CD14-positive monocyte (primary cell): ENCODE data around the gene ADAM22. TPM values are rescaled to one million over a fixed set of nuclear protein-coding genes. Genes with fewer than 3 reads are reported as not detected.

Source experiments
- DNase-seq, 3 donors: peaks; one replicate each; pipeline ENCODE4 v3.0.0-alpha.2; 2011 to 2022
- H2AFZ ChIP-seq: 2 replicates; pipeline ENCODE4 v1.6.0; 2012; ENCODE audit warnings: mild to moderate bottlenecking, low read depth, low read length, inconsistent platforms; ENCODE audit not compliant: insufficient read depth, poor library complexity, severe bottlenecking
- H3K27ac ChIP-seq, 2 donors: 1 replicate in 1 of 2; 2 replicates in 1 of 2; pipeline ENCODE4 v1.5.1; 2012 to 2013; ENCODE audit warnings: low read length in 2 of 2, control low read depth in 1 of 2, inconsistent platforms in 1 of 2, low read depth in 1 of 2, mild to moderate bottlenecking in 1 of 2
- H3K27me3 ChIP-seq, 2 donors: one replicate each; pipeline versions ENCODE4 v1.6.0 to v1.6.1; 2011 to 2013; ENCODE audit warnings: low read length in 2 of 2; ENCODE audit not compliant: control insufficient read depth in 2 of 2, insufficient read depth in 2 of 2
- H3K36me3 ChIP-seq, 2 donors: replicated peaks in 1 of 2; 1 replicate in 1 of 2; 2 replicates in 1 of 2; pipeline versions ENCODE4 v1.5.1 to v1.6.1; 2012 to 2013; ENCODE audit warnings: low read length in 2 of 2, control low read depth in 1 of 2, inconsistent platforms in 1 of 2, mild to moderate bottlenecking in 1 of 2; ENCODE audit not compliant: insufficient read depth in 2 of 2, control insufficient read depth in 1 of 2
- H3K4me1 ChIP-seq, 2 donors: 1 replicate in 1 of 2; 2 replicates in 1 of 2; pipeline versions ENCODE4 v1.5.1 to v1.6.1; 2012 to 2013; ENCODE audit warnings: low read length in 2 of 2, control low read depth in 1 of 2, inconsistent platforms in 1 of 2, mild to moderate bottlenecking in 1 of 2, moderate library complexity in 1 of 2; ENCODE audit not compliant: insufficient read depth in 2 of 2, control insufficient read depth in 1 of 2
- H3K4me2 ChIP-seq: replicated peaks from 2 replicates; pipeline ENCODE3; 2012; ENCODE audit warnings: low read length, moderate library complexity, mild to moderate bottlenecking; ENCODE audit not compliant: poor library complexity, severe bottlenecking; ENCODE audit errors: extremely low read depth
- H3K4me3 ChIP-seq, 3 experiments: fragments of 200-600 bp in 1 of 3; sonication (generic) in 1 of 3; replicated peaks in 1 of 3; 1 replicate in 2 of 3; 2 replicates in 1 of 3; pipeline ENCODE4 v1.5.1; 2011 to 2013; ENCODE audit warnings: low read length in 3 of 3, mild to moderate bottlenecking in 3 of 3, control low read depth in 2 of 3, low read depth in 2 of 3, inconsistent platforms in 1 of 3, moderate library complexity in 1 of 3
- H3K79me2 ChIP-seq: 2 replicates; pipeline ENCODE4 v1.6.0; 2012; ENCODE audit warnings: mild to moderate bottlenecking, control low read depth, inconsistent platforms, low read length, moderate library complexity; ENCODE audit not compliant: insufficient read depth
- H3K9ac ChIP-seq: 2 replicates; pipeline ENCODE4 v1.6.0; 2017; ENCODE audit warnings: low read length, mild to moderate bottlenecking; ENCODE audit not compliant: insufficient read depth, poor library complexity, severe bottlenecking
- H3K9me3 ChIP-seq, 2 donors: replicated peaks in 1 of 2; 1 replicate in 1 of 2; 2 replicates in 1 of 2; pipeline versions ENCODE4 v1.5.1 to v1.6.1; 2012 to 2013; ENCODE audit warnings: low read length in 2 of 2, control low read depth in 1 of 2; ENCODE audit not compliant: control insufficient read depth in 1 of 2, insufficient read depth in 1 of 2
- H4K20me1 ChIP-seq: 2 replicates; pipeline ENCODE4 v1.6.0; 2012; ENCODE audit warnings: mild to moderate bottlenecking, low read length, control low read depth, moderate library complexity; ENCODE audit not compliant: insufficient read depth
- H3K27ac Mint-ChIP-seq, 7 donors: one replicate each; pipeline ENCODE4 v1.8.0; 2020; ENCODE audit warnings: mild to moderate bottlenecking in 7 of 7, mixed read lengths in 7 of 7, moderate library complexity in 6 of 7, inconsistent platforms in 2 of 7
- H3K27me3 Mint-ChIP-seq, 3 donors: one replicate each; pipeline ENCODE4 v1.8.0; 2021 to 2022; ENCODE audit warnings: low read depth in 3 of 3, mild to moderate bottlenecking in 3 of 3, mixed read lengths in 3 of 3, moderate library complexity in 3 of 3, inconsistent platforms in 1 of 3
- H3K36me3 Mint-ChIP-seq, 2 donors: one replicate each; pipeline ENCODE4 v1.8.0; 2020; ENCODE audit warnings: mixed read lengths in 2 of 2, inconsistent platforms in 1 of 2, mild to moderate bottlenecking in 1 of 2
- H3K4me1 Mint-ChIP-seq: one replicate; pipeline ENCODE4 v1.8.0; 2020; ENCODE audit warnings: mild to moderate bottlenecking, mixed read lengths
- H3K4me3 Mint-ChIP-seq, 2 donors: one replicate each; pipeline ENCODE4 v1.8.0; 2020; ENCODE audit warnings: mild to moderate bottlenecking in 2 of 2, mixed read lengths in 2 of 2, moderate library complexity in 1 of 2
- H3K9me3 Mint-ChIP-seq, 7 donors: one replicate each; pipeline ENCODE4 v1.8.0; 2020 to 2022; ENCODE audit warnings: mixed read lengths in 7 of 7, mild to moderate bottlenecking in 6 of 7, moderate library complexity in 6 of 7, inconsistent platforms in 2 of 7
- WGBS: methylation state at CpG from one replicate; pipeline ENCODE4 v1.1.5; 2013; ENCODE audit warnings: missing lambda C conversion rate; ENCODE audit not compliant: insufficient coverage; 5-methylcytosine and 5-hydroxymethylcytosine counted together
- intact Hi-C, 2 donors: fragments of 100-400 bp; cut with micrococcal nuclease; formaldehyde crosslinking; loops; one replicate each; pipeline versions ENCODE4 v1.15.0 to v1.15.1; 2023
- polyA plus RNA-seq, 3 donors: library from polyadenylated mRNA; depleted of rRNA in 1 of 3; unstranded in 2 of 3; stranded (reverse) in 1 of 3; fragments of 300-500 nt in 2 of 3; fragments of >200 nt in 1 of 3; fragmentation: Illumina TruSeq in 2 of 3; gene quantifications; 1 replicate in 2 of 3; 2 replicates in 1 of 3; pipeline ENCODE4 v1.2.3, GENCODE V29; 2012 to 2021
- TF ChIP-seq, protein P1 (sequence below): fragments of 200-600 bp; IDR thresholded peaks from one replicate; pipeline ENCODE4 v1.8.0; 2022; ENCODE audit warnings: antibody characterized with exemption, mild to moderate bottlenecking

The ADAM22 gene
- polyA plus RNA-seq, 3 donors: 0.01 to 0.17 TPM; not detected in 1

DNA sequence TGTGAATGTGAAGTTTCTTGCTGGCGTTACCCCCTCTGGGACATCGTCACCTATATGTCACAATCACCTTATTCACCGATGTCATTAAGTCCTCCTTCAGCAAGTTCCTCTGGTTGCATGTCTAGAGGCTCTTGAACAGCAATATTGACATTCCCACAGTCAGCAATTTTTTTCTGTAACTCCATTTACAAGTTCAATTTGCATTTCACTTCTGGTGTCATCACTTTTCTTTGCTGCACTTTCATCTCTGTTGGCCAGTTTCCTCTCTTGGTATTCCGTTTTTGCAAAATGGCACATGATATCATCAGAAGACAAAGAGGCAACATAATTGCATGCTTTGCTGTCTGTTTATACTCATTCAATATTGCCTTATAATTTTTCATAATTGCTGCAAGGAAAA, 216.0 kb downstream of the ADAM22 start:
- no peaks in the 10 kb centered on the region for H3K27me3 ChIP-seq
- no peak overlapping the region for H2AFZ ChIP-seq
- peaks cover 6% of the 10 kb centered on the region for H3K4me1 Mint-ChIP-seq
- H4K20me1 ChIP-seq: no peaks in the 10 kb centered on the region
- H3K4me2 ChIP-seq: no peak overlapping the region
- no peak for DNase-seq
- no peaks in the 10 kb centered on the region for H3K79me2 ChIP-seq
- intact Hi-C loops: no loop called here
- WGBS: 97% methylated on average over 3 of the region's 4 CpGs
- no peaks in the 10 kb centered on the region for H3K4me1 ChIP-seq
- no peak overlapping the region for H3K4me3 Mint-ChIP-seq
- H3K36me3 Mint-ChIP-seq: no peaks in the 10 kb centered on the region
- H3K27ac ChIP-seq: no peak overlapping the region
- no peak overlapping the region for H3K9ac ChIP-seq
- peaks cover 0 to under 1% (median 0%) of the 10 kb centered on the region in 7 donors for H3K9me3 Mint-ChIP-seq
- H3K27ac Mint-ChIP-seq: no peak overlapping the region
- no peaks in the 10 kb centered on the region for H3K36me3 ChIP-seq
- no peak overlapping the region for H3K4me3 ChIP-seq
- no peaks in the 10 kb centered on the region for H3K9me3 ChIP-seq
- peaks cover 0 to under 1% (median 0%) of the 10 kb centered on the region in 3 donors for H3K27me3 Mint-ChIP-seq
- TF ChIP-seq, protein P1, sequence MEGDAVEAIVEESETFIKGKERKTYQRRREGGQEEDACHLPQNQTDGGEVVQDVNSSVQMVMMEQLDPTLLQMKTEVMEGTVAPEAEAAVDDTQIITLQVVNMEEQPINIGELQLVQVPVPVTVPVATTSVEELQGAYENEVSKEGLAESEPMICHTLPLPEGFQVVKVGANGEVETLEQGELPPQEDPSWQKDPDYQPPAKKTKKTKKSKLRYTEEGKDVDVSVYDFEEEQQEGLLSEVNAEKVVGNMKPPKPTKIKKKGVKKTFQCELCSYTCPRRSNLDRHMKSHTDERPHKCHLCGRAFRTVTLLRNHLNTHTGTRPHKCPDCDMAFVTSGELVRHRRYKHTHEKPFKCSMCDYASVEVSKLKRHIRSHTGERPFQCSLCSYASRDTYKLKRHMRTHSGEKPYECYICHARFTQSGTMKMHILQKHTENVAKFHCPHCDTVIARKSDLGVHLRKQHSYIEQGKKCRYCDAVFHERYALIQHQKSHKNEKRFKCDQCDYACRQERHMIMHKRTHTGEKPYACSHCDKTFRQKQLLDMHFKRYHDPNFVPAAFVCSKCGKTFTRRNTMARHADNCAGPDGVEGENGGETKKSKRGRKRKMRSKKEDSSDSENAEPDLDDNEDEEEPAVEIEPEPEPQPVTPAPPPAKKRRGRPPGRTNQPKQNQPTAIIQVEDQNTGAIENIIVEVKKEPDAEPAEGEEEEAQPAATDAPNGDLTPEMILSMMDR: no peak

DNA sequence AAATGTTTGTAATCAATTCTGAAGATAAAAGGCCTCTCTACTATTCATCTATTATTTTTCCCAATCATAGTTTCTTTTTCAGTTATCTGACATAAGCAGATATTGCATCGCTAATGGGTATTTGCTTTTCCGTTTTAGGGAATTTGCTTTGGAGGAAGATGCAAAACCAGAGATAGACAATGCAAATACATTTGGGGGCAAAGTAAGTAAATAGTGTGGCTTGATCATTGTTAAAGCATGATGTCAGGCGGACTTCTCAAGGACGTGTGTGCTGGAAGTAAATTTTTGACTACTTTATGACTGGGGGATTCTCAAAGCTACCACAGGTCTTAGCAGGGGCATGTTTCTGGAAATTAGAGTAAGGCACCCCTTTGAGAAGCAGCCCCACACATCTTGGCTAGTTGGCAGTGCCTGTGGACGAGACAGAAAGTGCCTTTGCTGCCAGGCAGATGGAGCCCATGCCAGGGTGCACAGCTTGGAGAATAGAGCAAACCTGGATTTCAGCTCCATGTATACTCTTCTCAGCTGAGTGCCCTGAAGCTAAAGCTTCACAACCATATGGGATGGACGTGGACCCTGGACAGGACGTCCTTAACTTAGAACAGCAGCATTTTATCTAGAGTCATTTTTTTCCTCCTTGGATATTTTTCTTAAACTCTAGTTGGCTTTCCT, 217.2 kb downstream of the ADAM22 start:
- no peaks in the 10 kb centered on the region for H3K36me3 ChIP-seq
- H3K4me1 Mint-ChIP-seq: peaks cover 6% of the 10 kb centered on the region
- H3K36me3 Mint-ChIP-seq: no peaks in the 10 kb centered on the region
- H3K79me2 ChIP-seq: no peaks in the 10 kb centered on the region
- intact Hi-C loops: no loop called here
- H3K9ac ChIP-seq: no peak overlapping the region
- H3K27ac ChIP-seq: no peak overlapping the region
- TF ChIP-seq, protein P1: no peak
- no peak overlapping the region for H3K4me3 ChIP-seq
- no peaks in the 10 kb centered on the region for H3K4me1 ChIP-seq
- H3K9me3 Mint-ChIP-seq: peaks cover 0 to 3% (median 0%) of the 10 kb centered on the region in 7 donors
- H2AFZ ChIP-seq: no peak overlapping the region
- H3K9me3 ChIP-seq: no peaks in the 10 kb centered on the region
- H3K27me3 ChIP-seq: no peaks in the 10 kb centered on the region
- H3K4me2 ChIP-seq: no peak overlapping the region
- peaks cover 0 to 4% (median 0%) of the 10 kb centered on the region in 3 donors for H3K27me3 Mint-ChIP-seq
- no peak overlapping the region for H3K27ac Mint-ChIP-seq
- H3K4me3 Mint-ChIP-seq: no peak overlapping the region
- WGBS: 100% methylated on average over 3 of the region's 7 CpGs
- DNase-seq: no peak
- no peaks in the 10 kb centered on the region for H4K20me1 ChIP-seq
